HG03439 (cell line): Measurements from ENCODE around the gene SDK2.

Experiments
- ATAC-seq: cut with Tn5 transposase; IDR thresholded peaks from one replicate; pipeline ENCODE4 v1.9.1; 2021; ENCODE audit warnings: mild to moderate bottlenecking, moderate library complexity; ENCODE audit not compliant: unreplicated experiment

Gene SDK2

DNA sequence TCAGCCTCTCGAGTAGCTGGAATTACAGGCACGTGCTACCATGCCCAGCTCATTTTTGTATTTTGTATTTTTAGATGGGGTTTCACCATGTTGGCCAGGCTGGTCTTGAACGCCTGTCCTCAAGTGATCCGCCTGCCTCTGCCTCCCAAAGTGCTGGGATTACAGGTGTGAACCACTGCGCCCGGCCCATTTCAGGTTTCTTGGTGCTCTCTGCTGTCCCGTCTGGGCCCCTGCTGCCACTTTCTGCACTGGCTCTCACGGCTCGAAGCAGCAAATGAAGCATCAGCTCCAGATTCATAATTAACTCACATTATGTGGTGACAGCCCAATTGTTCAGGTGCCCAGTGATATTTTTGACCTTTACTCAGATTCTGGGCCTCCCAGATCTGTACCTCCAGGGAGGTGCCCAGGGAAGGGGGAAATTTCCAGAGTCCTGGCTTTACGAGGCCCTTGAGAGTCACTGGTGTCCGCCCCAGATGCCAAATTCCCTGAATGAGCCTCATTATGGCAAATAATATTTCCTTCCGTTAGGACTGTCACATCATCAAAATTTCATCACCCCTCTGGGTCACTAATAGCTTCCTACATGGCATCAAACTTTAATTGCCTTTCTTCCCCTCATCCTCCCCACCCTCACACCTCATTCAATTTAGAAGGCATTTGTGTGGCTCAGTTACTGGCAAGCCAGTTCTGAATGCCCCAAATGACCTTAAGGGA, 9.0 kb downstream of the SDK2 start:
- no peak for ATAC-seq

DNA sequence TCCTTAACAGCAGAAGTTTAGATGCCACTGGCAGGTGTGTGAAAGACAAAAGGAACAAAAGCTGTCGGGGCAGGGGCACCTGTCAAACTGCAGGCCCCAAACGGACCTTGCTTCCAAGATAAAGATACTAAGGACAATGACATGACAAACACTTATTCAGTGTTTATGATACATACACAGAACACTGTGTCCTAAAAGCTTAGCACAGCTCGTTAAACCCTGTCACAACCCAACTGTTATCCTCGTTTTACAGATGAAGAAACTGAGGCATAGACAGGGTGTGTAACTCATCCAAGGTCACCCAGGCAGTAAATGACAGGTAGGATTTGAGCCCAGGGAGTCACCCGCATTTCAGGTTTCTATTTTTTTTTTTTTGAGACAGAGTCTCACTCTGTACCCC, 9.6 kb downstream of the SDK2 start:
- ATAC-seq, result no peak

DNA sequence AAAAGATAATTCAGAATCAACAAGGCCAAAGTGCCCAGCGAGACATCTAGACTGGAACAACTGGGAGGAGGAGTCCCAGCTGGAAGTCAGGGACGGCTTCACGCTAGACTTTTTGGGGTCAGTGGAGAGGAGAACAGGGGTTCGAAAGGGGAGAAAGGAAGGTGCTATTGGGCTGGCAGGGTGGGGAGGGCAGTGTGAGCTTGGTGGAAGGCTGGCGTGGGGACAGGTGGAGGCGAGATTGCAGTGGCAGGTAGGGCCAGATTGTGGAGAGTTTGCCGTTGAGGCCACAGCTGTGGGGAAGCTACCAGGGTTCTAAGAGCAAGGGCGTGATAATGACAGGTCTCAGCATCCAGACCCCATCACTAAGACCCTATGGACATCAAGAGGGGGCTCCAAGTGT, 10.5 kb downstream of the SDK2 start:
- ATAC-seq, result no peak

DNA sequence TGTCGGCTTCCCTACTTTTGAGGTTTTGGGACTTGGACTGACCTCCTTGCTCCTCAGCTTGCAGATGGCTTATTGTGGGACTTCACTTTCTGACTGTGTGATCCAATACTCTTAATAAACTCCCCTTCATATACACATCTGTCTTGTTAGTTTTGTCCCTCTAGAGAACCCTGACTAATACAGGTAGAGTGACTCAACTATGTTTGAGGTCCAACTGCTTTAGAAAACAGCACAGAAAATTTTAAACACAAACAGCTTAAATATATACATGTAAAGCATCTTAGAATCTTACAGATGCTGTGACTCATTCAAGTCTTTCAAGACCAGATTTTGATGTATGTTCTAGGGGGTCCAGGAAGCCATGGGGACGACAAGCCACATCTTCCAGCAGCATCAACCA, 11.7 kb downstream of the SDK2 start:
- ATAC-seq, result no peak

DNA sequence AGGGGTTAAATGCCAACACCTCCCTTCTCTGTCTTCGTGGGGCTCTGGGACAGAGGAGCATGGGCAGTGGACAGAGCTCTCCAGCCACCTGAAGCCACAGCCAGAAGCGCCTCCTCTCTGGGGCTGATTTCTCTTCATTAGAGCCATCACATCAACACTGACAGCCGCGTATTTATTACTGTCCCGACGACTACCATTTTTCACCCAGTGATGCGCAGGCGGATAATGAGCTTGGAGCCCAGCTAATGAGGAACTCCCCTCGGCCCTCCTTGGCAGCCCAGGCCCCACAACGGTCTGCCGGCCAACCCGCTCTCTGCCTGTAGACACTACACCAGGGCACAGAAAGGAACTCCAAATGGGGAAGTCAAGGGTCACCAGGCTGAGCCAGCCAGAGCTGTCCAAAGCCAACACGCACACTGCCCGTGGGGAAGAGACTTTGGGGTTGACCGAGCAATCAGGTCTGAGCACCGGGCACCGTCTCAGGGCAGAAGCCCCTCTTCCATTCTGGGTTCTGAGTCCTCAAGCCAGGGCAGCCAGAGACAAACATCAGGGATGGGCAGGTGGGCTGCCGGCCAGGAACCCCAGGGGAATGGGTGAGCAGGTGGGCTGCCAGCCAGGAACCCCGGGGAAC, 13.2 kb downstream of the SDK2 start:
- ATAC-seq, result no peak

DNA sequence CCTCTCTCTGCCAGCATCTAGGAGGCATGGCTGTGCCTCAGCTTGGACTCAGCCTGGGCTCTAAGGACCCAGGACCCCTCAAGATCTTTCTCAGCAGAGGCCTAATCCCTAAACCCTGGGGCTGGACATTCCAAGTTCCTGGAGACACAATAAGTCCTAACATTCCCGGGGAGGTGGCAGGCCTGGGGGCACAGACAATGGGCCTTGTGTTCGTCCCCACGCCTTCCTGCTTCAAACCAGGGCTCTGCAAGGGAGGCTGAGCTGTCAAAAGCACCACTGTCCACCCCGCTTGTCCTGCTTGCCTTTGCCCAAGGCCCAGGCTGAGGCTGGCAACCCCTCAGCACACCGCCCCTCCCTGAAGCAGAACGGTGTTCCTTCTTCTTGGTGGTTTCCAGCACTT, 13.7 kb downstream of the SDK2 start:
- ATAC-seq, result no peak

DNA sequence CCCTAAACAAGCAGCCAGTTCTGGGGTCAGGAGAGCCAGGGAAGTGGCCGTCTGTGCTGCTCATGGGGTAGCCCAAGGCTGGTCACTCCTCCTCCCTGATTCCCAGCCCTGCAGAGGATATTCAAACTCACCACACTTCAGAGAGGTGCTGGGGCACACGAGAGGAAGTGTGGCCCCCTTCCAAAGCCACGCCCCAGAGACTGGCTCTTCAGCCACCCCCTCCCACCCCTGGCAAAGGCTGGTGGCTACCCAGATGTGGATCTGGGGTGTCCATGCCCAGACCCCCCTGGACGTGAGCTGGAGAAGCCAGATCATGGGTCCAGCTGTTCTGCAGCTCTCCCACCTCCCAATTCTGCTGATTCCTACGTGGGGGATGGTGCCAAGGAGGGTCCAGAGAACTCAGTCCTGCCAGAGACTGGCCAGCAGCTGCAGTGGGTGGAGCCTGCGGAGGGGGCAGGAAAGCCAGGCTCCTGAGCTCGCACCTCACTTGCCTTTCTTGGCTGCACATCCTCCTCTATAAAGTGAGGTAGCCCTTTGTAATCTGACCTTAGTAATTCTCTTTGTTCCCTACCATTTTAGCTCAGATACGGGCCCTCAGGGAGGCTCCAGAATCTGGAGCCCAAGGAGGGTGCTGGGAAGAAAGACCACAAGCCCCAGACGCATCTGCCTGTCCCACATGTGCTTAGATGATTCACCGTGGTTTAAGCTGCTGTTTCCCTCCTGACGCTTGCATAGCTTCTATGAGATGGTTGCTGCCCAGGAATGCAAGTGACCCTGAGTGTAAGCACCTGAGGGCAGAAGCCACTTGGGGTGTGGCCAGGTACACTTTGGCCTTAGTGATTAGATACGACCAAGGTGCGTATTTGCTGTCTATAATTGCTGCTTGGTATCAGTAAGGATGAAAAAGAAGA, 15.3 kb downstream of the SDK2 start:
- no peak for ATAC-seq

DNA sequence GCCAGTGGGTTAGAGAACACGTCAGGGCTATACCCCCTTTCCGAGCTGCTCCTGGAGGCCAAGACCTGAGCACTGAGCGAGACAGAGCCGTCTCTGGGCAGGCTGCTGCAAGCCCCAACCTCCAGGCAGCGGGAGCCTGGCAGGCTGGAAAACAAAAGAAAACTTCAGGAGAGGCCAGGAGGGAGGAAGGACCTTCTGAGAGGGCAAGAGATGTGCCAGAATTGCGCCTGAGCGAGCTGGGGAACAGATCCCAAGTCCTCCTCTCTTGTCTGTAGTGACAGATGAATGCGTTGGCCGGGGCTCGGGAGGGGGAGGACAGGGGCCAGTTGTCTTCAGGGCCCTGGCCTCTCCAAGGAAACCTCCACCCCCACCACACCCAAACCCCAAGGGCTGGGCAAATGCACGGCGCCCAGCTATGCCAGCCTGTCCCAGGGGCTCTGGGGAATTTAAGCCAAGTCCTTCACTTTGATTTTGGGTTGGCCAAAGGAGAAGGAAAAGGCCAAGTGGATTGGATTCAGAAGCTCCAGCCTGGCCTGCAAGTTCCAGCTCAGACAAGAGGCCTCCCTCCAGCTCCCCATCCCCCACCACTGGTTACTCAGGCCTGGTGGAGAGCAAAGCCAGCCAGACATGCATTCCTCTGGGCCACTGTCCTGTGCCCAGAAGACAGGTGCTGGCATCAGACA, 18.1 kb downstream of the SDK2 start:
- ATAC-seq, result no peak

DNA sequence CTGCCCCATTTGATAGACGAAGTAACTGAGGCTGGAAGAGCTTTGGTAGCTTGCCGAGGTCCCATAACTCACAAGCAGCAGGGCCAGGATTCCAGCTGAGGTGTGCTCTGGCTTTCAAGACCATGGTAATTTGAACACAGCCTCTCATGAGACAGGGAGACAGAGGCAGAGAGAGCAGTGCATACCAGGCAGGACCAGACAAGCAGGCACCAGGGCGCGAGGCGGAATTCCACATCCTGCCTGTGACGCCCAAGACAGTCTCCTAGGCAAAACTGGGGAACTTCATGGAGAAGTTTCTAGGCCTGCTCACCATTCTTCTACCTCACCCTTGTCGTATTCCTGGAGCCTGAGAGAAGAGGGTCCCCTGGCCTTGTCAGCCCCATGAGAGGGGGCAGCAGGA, 19.2 kb downstream of the SDK2 start:
- ATAC-seq, result no peak

DNA sequence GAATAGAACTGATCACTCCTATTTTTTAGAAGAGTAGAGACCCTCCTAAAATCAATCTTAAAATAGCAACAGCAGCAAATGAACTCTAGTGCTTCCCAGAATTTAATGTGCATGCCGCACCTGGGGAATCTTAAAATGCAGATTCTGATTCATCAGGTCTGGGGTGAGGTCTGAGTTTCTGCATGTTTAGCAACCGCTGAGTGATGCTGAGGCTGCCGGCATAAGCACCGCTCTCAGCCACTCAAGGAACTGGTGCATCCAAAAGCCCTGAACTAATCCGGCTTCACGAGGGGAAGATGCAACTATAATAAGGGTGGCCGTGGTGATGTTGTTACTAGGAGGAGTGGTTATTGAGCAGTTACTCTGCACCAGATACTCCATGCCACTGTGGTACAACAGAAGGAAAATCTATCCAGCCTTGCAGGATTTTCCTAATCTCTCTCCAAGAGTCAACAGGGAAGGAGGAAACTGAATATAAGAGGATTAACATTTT, 19.7 kb downstream of the SDK2 start:
- no peak for ATAC-seq

DNA sequence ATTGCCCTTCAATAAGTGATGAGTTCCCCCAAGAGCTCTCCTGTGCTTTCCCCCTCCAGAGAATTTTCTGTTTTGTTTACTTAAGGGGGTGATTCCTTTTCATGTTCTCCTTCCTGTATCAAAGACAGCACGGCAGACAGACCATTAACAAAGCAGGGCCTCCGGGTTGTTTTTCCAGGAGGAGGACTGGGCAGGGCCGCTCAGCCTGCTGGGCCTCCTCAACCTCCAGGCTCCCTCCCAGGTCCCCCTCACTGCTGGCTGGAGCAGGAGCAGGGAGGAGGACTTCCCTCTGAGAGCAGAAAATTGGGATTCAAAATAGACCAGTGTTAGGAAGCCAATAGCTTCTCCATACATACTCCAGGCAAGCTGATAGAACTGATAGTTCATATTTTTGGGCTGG, 20.4 kb downstream of the SDK2 start:
- ATAC-seq, result no peak

DNA sequence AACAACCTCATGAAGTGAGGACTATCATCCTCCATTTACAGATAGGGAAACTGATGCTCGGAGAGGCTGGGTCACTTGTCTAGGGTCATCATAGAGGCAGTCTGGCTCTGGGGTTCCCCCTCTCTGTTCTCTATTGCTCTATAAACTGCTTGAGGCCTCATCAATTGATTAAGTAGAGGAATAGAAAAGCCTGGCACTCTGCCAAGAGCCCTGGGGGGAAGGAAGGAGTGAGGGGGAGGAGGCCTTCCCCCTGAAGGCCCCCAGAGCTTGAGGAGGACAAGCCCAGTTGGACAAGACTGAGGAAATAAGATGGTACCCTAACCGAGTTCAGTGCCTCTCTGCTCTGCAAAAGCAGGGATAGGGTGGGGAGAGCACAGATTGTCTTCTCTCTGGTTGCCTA, 21.0 kb downstream of the SDK2 start:
- no peak for ATAC-seq

DNA sequence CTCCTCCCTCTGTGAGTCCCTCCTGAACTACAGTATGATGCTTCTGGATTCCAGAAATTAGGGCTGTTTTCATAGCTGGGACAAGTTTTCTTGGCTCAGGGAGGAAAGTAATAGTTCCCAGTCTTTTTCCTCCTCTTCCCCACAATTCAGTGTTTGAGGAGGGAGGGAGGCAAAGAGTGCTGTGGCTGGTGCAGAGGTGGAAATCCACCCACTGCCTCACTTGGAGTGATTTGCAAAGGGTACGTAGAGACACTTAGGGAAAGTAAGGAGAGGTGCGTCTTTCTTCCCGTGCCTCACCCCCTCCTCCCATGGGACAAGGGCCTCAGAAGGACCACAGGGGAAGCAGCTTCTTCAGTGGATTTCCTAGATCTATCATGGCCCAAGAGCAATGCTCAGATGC, 21.9 kb downstream of the SDK2 start:
- no peak for ATAC-seq

DNA sequence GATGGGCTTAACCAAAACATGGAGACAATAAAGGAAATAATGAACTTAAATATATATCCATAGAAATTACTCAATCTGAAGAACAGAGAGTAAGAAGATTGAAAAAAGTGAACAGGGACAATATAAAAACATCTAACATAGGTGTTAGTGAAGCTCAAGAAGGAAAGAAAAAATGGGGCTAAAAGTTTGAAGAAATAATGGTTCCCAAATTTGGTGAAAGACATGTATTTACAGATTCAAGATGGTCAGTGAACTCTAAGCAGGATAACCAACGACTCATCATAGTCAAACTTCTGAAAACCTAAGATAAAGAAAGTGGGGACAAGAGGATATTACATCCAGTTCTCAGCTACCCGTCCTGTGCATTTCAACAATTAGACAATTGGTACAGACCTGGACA, 22.6 kb downstream of the SDK2 start:
- ATAC-seq, result no peak

DNA sequence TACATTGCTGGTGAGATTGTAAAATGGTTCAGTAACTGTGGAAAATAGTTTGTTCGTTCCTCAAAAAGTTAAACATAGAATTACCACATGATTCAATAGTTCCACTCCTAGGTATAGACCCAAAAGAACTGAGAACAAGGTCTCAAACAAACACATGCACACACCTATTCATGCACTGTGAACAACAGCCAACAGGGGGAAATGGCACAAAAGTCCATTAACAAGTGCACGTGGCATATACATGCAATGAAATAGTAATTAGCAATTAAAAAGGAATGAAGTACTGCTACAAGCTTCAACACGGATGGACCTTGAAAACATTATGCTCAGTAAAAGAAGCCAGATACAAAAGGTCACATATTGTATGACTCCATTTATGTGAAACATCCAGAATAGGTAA, 23.8 kb downstream of the SDK2 start:
- ATAC-seq, result no peak

DNA sequence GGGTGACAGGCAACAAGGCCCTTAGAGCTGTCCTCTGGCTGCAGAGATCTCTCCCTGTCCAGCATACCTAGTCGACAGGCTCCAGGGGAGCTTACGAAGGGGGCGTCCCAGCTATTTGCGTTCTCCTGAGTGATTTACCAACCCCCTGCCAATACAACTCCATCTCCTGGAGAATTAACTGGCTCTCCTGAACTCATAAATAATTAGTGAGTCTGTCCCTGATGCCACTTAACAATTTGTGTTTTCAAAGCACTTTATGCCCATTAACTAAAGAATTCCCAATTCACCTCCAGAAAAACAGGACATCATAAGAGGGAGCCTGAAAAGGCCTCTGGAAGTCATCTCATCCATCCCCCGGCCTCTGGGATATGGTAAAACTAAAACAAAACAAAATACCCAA, 26.7 kb downstream of the SDK2 start:
- ATAC-seq, result no peak

DNA sequence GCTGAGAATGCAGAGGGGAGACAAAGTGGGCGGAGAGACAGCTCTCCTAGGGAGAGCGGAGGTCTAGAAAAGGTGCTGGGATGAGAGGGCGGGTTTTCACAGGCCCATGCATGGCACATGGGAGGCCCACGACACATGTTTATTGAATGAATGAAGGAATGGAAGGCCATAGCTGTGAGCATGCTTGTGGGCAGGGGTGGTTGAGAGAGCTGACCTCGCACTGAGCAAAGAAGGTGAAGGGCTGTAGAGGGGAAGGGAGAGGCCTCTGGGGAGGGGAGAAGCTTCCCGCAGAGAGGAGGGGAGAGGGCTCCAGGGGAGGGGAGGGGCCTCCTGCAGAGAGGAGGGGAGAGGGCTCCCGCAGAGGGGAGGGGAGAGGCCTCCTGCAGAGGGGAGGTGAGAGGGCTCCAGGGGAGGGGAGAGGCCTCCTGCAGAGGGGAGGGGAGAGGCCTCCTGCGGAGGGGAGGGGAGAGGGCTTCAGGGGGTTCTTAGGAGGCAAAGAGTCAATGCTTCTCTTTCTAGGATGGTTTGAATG, 27.3 kb downstream of the SDK2 start:
- ATAC-seq, result no peak

DNA sequence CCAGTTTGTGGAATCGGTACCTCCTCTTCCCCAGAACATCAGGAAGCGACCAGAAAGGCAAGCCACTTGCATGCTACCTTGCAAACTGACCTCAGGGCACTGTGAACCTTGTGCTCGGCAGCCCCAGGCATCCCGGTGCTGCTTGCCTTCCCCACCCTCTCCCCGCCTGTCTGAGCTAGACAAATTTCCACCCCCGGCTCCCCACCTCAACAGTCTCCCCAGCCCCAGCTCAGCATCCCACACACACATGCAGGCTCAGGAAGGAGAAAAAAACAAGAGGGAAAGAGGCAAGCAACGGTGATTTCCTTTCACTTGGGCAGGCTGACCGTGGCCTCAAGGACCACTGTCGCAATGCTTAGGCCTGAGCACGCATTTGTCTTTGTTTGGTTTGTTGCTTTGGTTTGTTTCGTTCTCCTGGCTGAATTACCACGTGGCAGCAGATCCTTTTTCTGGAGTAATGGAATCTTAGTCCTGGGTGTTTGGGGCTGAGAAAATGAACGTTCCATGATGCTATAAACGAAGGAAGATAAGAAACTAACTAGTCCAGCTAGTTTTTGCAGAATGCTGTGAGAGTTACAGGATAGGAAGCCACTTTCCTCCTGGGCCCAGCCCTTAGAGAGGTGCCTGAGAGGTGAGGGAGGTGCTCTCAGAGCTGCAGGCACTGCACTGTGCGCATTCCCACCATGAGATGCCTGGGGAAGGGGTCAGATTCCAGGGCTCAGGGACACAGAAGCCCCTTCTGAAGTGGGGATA, 27.9 kb downstream of the SDK2 start:
- ATAC-seq, result no peak

DNA sequence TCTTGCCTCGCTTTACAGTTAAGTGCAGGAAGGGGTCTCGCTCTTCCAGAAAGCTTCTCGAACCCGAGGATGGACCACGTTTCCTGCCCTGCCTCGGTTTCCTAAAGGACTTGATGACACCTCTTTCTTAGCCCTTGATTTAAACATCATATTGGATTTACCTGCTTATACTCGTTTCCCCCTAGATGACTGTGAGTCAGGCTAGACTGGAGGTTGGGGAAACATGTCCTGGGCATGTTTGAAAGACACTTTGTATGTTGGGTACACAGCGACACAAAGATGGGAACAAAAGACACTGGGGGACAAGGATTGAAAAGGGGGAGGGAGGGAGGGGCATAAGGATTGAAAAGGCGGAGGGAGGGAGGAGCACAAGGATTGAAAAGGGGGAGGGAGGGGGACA, 30.0 kb downstream of the SDK2 start:
- ATAC-seq, result no peak
